HUDEP-2 (cell line): ENCODE data around the gene PEAK1.

ENCODE experiments used
- DNase-seq, 76 experiments: peaks; one replicate each; lab custom pipeline; 2025; ENCODE audit not compliant: unreplicated experiment in 76 of 76; lab: John Stamatoyannopoulos, UW

Gene PEAK1

DNA sequence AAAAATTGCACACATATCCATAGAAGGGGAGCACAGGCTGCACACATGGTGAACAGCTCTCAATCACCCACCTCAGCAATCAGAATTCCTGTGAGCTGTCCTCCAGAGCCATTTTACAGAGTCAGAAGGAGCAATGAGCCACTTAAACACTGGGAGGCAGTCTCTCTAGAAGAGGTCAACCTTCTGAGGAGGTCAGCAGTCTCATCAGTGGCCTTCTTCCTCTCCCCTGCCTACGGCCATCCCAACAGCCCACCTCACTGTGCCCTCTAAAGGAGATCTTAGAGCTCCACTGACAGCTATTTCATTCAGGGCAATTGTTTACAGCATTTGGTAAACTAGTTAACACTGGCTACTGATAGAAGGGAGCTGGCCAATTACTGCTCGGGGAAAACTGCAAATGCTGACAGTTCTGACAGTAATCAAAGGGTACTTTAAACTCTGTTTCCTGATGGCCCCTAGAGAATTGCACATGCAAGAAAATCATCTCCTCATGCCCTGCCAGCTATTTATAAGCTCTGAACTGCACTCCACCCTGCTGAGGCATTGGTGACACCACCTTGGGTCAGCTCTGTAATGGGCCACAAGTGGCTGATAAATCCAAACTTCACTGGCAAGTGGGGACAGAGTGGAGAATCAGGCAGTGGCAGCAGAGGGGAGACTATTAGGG is 306.9 kb downstream of the PEAK1 start:
- no peak for DNase-seq

DNA sequence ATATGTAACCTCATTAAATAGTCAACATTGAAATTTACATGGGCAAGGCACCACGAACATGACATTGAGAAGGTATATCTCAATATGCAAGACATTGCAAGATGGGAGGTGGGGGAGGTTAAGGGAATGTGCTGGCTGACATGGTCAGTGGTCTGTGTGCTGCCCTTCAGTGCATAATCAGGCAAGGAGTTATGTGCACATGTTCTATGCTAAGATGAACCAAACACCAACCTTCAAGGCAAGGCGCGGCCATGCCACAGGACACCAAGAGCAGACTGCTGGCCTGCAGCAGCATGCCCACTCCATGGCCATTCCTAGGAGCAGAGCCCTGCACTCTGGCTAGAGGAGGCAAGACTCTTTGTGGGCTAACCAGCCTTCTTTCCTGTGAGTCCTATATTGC is 308.1 kb downstream of the PEAK1 start:
- no peak for DNase-seq

DNA sequence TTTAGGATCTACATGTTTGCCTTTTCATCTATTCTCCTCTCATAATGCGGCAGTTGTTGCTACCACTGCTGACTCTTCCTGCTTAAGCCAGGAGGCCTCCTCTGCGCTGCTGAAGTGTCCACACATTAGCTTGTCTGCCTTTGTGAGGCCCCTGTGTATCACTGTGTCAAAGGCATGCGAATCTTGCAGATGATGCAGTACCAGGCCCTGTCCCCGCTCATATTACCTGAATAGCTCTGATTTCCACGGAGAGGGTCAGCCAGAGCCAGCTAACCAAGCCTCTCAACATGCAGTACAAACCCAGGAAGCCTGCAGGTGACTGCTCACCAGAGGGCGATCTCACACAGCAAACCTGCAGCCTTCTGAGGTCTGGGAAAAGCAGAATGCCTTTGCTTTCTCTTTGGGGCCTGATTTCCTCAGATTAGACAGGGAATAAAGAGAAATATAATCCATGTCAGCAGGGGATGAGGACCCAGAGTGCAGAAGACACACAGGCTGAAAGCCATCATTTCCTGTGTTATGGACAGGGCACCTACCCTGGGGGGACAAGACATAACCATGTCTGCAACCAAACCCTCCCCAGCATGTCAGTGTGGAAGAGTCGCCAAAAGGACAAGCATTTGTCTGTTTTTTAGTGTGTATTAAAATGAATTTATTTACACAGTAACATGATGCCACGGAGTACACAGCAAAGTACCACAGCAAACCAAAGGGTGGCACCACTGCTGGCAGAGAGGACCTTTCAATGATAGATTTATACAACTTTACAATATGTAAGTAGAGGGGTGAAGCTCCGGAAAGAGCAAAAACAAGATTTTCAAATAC is 312.2 kb downstream of the PEAK1 start:
- DNase-seq, result peak in 24 of 76 experiments; percentile 2 to 39 (median 10)

DNA sequence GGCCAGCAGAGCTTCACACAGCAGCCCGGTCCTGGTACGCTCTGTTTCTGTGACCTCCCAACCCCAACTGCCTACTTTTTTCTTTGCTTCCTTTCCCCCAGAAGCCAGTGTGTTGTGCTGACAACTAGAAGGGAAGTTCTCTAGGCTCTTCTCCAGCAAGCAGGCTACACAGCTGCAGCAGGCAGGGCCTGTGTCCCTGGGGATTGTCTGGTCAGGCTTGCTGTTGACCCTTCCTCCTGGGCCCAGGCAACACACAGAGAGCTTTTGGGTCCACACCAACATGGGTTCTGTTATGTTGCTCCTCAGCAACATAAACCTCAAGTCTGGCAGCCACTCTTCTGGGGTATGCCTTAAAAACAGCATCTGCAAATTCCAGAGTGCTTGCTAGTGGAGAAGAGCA is 312.8 kb downstream of the PEAK1 start:
- no peak for DNase-seq

DNA sequence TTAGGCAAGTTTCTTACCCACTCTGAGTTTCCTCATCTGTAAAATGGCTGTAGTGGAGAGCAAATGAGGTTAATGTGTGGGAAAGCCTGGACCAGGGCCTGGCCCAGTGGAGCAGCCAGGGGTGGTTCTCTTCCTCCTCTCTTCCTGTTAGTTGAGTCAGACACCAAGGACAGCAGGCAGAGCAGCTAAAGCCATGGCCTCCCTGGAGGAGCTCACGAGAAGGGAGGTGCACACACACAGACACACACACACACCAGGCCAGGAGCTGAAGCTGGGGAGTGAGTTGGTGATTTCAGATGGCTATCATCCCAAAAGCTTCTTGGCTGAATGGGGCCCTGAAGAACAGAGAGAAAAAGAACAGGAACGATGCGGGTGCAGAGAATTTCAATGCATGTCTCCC is 315.7 kb downstream of the PEAK1 start:
- no peak for DNase-seq

DNA sequence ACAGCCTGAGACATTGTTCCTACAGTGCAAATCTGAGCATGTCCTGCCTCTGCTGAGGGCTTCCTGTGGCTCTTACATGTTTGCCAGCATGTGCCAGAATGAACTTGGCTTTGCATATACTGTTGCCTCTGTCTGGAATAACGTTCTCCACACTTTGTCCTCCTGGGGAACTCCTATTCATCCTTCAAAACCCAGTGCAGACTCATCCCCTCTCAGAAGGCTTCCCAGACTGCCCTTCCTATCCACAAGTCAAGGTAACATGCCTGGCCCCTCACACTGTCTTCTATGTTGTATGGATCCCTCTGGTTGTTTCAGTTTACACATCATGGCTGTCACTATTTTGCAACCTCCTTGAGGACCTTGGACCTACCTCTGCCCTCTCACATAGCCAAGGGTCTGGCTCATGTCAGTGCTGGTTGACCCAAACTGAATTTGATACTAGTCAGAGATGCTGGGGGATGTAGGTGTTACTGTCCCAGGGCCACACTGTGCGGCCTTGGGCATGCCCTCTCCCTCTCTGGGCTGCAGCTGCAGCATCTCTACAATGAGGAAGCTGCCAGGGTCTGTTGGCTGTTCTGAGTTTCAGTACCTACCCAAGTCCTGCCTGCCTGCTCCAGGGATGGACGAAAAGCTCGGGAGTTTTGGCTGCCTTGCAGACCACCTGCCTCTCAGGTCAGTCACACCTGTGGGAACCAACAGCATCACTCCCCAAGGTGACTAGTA is 320.0 kb downstream of the PEAK1 start:
- no peak for DNase-seq

DNA sequence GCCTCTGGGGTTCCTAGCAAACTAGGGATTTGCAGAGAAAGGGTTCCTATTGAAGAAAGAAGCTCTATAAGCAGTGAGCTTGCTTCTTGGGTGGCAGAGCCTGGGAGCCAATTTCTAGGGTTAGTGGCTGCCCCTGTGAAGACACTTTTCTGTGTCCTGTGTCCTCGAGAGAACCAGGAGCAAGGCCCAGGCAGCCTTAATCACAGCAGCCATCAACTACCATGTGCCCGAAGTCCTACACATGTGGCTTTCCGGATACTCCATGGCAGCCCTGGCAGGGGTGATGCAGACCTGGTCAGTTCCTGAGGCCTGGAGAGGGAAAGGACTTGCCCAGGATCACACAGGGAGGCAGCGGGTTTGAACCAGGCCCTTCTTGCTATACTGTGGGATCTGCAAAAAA is 321.3 kb downstream of the PEAK1 start:
- DNase-seq, result no peak

DNA sequence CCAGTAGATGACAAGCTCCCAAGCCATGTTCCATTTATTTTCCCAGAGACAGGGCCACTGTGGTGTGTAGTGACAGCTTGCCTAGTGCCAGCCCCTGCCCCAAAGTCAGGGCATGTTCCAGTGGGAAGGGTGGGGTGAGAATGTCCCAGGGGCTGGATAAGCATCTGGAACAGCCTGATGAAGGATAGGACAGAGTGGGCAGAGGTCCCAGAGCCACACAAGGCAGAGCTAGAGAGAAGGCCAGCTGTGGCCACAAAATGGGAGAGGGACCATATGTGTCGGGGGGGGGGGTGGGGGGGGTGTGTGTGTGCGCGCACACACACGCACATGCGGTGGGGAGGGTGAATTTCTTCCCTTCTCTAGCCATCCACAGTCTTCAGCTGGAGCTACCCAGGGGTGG is 322.0 kb downstream of the PEAK1 start:
- DNase-seq, result no peak

DNA sequence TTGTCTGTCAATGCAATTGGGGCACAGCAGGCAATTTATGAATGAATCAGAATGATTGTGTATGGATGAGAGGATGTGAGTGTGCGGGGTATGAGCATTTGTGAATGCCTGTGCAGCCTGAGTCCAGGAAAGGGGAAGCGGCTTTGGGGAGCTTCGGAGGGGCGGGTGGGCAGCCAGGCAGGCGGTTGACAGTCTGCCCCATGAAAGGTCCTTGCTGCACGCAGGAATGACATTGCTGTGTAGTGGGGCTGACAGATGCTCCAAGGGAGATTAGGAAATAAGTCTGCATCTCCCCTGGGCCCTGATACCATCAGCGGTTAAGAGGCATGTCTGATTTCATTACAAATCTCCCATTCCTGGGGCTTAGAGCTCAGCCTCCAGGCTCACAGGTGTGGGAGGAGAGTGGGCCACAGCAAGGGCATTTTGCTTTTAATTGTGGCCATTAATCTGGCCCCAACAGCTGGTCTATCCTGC is 322.6 kb downstream of the PEAK1 start:
- DNase-seq, result no peak

DNA sequence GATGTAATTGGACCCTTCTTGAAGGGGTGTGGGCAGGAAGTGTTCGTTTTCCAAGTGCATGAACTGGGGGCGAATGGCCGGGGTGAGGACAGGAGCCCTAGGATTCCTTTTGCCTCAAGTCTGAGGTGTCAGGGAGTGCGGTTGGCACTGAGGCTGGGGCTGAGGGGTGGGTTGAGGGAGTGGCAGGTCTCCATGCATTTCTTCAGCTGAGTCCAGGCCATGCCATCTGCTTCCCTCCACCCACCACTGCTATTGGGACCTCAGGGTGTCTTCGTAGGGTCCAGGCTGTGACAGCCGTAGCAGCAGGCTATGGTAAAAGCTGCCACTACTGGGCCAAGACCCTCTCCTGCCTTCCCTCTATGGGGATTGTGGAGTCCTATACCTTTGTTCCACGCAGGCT is 323.4 kb downstream of the PEAK1 start:
- no peak for DNase-seq

DNA sequence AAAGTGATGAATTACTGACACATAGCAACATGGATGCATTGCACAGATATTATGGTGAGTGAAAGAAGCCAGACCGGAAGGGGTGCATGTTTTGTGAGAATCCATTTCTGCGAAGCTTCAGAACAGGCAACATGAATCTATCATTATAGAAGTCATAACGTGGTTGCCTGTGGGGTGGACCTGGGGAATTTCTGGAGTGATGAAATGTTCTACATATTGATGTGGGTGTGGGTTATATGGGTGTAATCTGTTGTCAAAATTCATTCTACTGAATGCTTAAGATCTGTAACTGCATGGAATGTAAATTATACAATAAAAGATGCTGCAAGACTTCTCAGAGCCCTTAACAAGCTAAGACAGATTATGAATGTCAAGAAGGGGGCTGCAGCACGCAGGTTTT is 323.8 kb downstream of the PEAK1 start:
- DNase-seq, result no peak

DNA sequence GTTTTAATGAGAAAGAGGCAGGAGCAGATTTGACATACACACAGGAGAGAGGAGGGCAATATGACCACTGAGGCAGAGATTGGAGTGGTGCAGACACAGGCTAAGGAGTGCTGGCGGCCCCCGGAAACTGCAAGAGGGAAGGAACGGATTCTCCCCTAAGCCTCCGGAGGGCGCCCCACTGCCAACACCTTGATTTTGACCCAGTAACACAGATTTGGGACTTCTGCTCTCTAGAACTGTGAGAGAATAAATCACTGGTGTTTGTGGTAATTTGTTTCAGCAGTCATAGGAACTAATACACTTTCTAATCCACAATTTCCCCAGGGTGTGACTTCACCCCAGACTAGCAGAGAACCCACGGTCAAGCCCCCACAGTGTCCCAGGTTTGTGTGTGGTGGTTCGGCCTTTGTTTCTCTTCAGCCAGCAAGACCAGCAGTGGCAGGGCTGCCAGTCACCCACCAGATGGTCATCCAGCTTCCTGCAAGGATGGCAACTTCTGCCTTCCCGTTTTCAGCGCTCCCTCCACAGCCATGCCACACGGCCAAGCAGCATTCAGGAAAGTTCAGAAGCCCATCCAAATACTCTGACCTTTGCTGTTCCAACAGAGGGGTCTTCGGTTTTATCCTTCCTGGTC is 325.4 kb downstream of the PEAK1 start:
- DNase-seq, result peak in 5 of 76 experiments; percentile 1 to 20 (median 5)

DNA sequence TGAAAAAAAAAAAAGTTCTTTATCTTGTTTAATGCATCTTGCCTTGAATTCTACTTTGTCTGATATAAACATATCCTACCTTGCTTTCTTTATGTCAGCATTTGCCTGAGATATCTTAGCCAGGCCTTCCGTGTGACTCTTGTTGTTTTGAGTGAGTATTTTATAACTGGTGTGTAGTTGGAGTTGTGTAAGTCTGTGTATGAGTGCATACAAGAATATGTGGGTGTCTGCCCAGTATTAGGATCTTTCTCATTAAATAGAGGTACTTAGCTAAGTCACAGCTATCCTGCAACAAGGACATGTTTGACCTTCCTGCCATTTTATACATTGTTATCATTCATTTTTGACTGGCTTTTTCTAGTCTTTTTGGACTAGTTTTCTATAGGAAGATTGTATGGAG is 326.5 kb downstream of the PEAK1 start:
- no peak for DNase-seq

DNA sequence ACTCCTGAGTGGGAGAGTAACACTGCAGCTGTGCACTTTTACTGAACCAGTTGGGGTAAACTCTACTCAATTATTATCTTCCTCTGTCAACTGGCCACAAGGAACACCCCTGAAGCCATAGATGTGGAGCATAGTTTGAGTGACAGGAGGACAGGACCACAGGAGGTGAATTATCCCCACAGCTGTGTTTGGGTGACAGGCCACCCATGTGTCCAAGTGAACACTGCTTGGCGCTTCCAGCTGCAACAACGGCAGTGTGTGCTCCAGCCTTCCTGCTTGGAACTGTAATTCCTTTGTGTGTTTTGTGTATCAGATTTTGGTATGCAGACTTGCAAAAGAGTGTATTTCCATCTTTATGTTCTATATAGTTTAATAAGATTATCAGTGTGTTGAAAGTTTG is 328.8 kb downstream of the PEAK1 start:
- no peak for DNase-seq

DNA sequence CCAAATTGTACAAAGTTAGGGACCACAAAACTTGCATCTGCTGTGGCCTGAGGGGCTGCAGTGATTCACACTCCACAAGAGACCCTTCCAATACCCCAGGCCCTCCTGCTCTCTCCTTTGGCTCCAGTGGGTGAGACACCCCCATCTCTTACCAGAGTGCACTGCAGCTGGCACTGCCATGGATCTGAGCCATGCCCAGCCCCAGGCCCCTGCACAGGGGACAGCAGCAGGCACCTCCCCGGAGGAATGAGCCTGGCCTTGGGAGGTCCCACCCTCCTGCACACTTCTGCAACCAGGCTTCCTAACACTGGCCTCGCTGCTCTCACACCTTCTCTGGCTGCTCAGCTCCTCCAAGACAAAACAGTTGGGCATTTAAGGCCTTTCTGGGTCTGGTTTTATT is 332.7 kb downstream of the PEAK1 start:
- no peak for DNase-seq

DNA sequence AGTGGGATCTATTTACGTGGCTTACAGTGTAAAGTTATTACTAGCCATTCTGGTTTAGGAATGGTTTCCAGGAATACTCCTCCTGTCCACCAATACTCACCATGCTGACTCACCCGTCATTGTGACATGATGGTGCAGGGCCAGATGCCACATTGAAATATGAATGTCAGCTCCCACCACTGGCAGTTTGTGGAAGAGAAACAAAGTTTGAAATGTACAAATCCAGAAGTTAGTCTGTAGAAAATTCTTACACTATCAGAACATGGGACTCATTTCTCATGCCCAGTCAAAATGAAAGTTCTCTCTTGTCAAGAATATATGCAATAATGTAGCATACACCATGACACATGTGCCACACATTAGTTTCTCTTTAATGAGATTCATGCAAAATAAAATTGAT is 334.6 kb downstream of the PEAK1 start:
- DNase-seq, result no peak

DNA sequence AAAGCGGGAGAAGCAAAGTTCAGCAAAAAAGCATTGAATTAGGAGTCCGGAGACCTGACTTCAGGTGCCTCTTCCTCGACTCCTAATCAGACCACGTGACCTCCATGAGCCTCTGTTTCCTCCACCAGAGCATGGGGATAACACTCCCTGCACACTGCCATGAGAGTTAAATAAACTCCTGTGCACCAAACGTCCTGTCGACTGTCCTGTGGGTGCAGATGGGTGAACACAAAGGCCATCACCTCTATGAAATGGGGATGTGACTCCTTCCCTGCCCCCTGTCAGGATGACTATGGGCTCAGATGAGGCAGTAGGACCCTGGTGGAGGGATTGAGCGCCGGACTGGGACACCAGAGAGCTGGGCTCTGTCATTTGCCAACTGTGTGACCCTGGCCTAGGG is 335.5 kb downstream of the PEAK1 start:
- no peak for DNase-seq

DNA sequence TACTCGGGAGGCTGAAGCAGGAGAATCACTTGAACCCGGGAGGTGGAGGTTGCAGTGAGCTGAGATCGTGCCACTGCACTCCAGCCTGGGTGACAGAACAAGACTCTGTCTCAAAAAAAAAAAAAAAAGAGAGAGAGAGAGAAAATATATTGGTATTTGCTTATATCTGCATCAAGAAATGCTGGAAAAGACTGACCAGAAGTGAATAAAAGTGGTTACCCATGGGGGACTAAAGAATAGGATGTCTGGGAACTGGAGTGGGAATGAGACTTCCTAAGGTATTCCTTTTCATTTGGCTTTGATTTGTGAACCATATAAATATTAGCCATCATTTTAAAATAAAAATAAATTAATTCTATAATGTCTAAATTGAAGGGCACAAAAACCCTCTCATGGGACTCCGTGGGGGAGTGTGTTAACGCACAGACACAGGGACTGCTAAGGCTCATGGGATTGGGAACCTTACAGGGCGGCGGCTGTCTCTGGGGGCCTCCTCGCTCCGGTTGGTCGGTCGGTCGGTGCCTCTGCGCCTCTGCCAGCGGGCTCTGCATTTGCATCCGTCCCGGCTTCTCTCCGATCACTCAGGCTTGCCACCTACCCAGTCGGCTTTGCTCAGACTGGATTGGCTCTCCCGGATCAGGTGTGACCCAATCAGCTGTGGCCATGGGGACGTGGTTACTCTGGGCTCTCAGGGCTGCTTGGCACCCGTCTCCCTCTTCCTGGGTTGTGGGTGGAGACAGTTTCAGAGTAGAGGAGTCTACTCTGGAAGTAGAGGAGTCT is 336.3 kb downstream of the PEAK1 start:
- DNase-seq, result peak in 56 of 76 experiments; percentile 1 to 76 (median 40)

DNA sequence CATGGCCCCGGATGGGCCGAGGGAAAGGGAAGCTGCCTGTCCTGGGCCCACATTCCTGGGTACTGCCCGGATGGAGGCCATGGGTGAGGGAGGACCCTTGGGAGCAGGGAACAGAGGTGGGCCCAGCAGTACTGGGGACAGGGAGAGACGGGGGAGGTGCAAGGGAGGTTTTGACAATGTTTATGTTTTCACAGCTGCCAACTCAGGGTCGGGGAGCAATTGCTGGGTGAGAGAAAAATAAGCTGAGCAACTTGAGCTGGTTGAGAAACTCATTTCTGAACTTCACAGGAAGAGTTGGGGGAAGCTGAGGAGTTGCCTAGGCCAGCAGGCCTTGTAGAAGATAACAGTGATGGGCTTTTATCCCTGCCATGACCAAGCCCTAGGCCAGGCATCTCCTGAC is 337.9 kb downstream of the PEAK1 start:
- no peak for DNase-seq

DNA sequence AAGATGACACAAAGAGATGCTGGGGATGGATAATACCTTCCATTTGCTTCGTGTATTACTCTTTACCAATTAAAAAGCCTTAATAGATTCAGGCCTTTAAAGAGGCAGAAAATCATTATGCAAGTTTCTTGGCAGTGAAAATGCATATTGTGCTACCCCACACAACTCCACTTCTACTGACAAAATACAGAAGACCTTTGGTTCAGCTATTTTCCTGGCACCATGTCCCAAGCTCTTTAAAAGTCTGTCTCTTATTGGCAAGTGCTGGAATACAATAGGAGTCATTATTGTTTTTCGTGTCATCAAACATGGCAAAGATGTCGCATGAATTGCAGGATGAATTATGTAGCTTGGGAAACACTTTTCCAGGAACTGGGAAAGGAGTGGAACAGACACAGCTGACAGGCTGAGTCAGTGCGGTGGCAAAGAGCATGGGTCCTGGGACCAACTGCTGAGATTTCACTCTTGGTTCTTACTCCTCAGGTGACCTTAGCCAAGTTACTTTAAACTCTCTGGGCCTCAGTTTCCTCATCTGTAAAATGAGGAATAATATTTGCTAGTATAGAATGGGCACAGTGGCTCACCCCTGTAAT is 343.5 kb downstream of the PEAK1 start:
- no peak for DNase-seq
